ENCODE results near the gene PAQR7. TPM values are rescaled to one million over a fixed set of nuclear protein-coding genes. Genes with fewer than 3 reads are reported as not detected.
A peak's percentile ranks its signal among the peaks of the same experiment; 100 is the strongest.

Gene PAQR7
- total RNA-seq, 1 experiment from 2014 or later: 13.6 TPM

DNA sequence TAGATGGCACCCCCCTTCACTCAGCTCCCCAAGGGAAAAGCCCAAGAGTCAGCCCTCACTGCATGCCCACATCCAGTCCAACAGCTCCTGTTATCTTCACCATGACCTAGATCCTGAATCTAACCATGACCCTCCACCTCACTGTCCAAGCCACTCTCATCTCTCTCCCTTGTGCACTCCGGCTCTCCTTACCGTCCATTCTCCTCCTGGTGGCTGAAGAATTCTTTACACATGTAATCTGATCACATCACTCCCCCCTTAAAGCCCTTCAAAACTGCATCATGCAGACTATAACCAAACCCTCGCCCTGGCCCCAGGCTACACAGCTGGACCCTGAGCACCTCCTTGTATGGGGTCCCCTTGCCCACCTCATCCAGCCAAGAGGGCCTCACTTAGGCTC is 14.0 kb upstream of the PAQR7 start:
- no TSS peak for BruUV-seq (replicated peaks)
- DNase-seq: no peak
- H3K9me3 Mint-ChIP-seq (ENCODE audit: low read depth, unreplicated experiment): no peaks in the 10 kb centered on the region

GRCh38 chr1:25888426-25888987 is 13.0 kb upstream of the PAQR7 start:
- Mint-ChIP-seq H3K36me3 (ENCODE audit: insufficient read depth, unreplicated experiment) (peaks cover 20% of the 10 kb centered on the region), H3K4me1 (ENCODE audit: low read depth, unreplicated experiment) (peaks cover 29% of the 10 kb centered on the region), H3K9me3 (ENCODE audit: low read depth, unreplicated experiment) (no peaks in the 10 kb centered on the region), H3K27me3 (ENCODE audit: unreplicated experiment) (no peaks in the 10 kb centered on the region), H3K4me3 (ENCODE audit: low read depth, unreplicated experiment) (no peak overlapping the region), H3K27ac (ENCODE audit: unreplicated experiment) (no peak overlapping the region)
- CTCF ChIA-PET: no interaction called here
- no TSS peak for BruUV-seq (replicated peaks)
- intact Hi-C loops (cut with micrococcal nuclease; ENCODE audit: unreplicated experiment): no loop called here
- DNase-seq: no peak
- TF ChIP-seq CTCF (IDR thresholded peaks at IDR 0.05; ENCODE audit: unreplicated experiment): no peak

More for the DNA sequence above, 14.0 kb upstream of the PAQR7 start:
- no peaks in the 10 kb centered on the region for H3K27me3 Mint-ChIP-seq (ENCODE audit: unreplicated experiment)
- peak overlapping the region; percentile 91 for H3K27ac Mint-ChIP-seq (ENCODE audit: unreplicated experiment)
- peaks cover 29% of the 10 kb centered on the region for H3K4me1 Mint-ChIP-seq (ENCODE audit: low read depth, unreplicated experiment)
- CTCF ChIA-PET: no interaction called here
- peaks cover 20% of the 10 kb centered on the region for H3K36me3 Mint-ChIP-seq (ENCODE audit: insufficient read depth, unreplicated experiment)
- intact Hi-C loops (cut with micrococcal nuclease; ENCODE audit: unreplicated experiment): no loop called here
- TF ChIP-seq CTCF (IDR thresholded peaks at IDR 0.05; ENCODE audit: unreplicated experiment): peak; percentile 16
- H3K4me3 Mint-ChIP-seq (ENCODE audit: low read depth, unreplicated experiment): peak overlapping the region; percentile 36

- intact Hi-C loops (cut with micrococcal nuclease; ENCODE audit: unreplicated experiment): no loop called here
- no TSS peak for BruUV-seq (replicated peaks)
- CTCF ChIA-PET: no interaction called here
- no peak for DNase-seq
- H3K4me1 Mint-ChIP-seq (ENCODE audit: low read depth, unreplicated experiment): peaks cover 28% of the 10 kb centered on the region
- H3K36me3 Mint-ChIP-seq (ENCODE audit: insufficient read depth, unreplicated experiment): peaks cover 12% of the 10 kb centered on the region
- TF ChIP-seq CTCF (IDR thresholded peaks at IDR 0.05; ENCODE audit: unreplicated experiment): no peak
- no peaks in the 10 kb centered on the region for H3K27me3 Mint-ChIP-seq (ENCODE audit: unreplicated experiment)
- no peaks in the 10 kb centered on the region for H3K9me3 Mint-ChIP-seq (ENCODE audit: low read depth, unreplicated experiment)
- no peak overlapping the region for H3K27ac Mint-ChIP-seq (ENCODE audit: unreplicated experiment)
- H3K4me3 Mint-ChIP-seq (ENCODE audit: low read depth, unreplicated experiment): no peak overlapping the region
Measured at GRCh38 chr1:25885602-25886001, 10.1 kb upstream of the PAQR7 start.

- Mint-ChIP-seq H3K4me1 (ENCODE audit: low read depth, unreplicated experiment) (peaks cover 24% of the 10 kb centered on the region), H3K4me3 (ENCODE audit: low read depth, unreplicated experiment) (no peak overlapping the region), H3K36me3 (ENCODE audit: insufficient read depth, unreplicated experiment) (peaks cover 4% of the 10 kb centered on the region), H3K27me3 (ENCODE audit: unreplicated experiment) (no peaks in the 10 kb centered on the region), H3K9me3 (ENCODE audit: low read depth, unreplicated experiment) (no peaks in the 10 kb centered on the region), H3K27ac (ENCODE audit: unreplicated experiment) (no peak overlapping the region)
- TF ChIP-seq CTCF (IDR thresholded peaks at IDR 0.05; ENCODE audit: unreplicated experiment): no peak
- no peak for DNase-seq
- intact Hi-C loops (cut with micrococcal nuclease; ENCODE audit: unreplicated experiment): no loop called here
- no TSS peak for BruUV-seq (replicated peaks)
- CTCF ChIA-PET: no interaction called here
Measured at GRCh38 chr1:25881266-25881665, 5.8 kb upstream of the PAQR7 start.

Measured in Calu3 (cell line).